Measurements from ENCODE around the gene CDH11.

The CDH11 gene

DNA sequence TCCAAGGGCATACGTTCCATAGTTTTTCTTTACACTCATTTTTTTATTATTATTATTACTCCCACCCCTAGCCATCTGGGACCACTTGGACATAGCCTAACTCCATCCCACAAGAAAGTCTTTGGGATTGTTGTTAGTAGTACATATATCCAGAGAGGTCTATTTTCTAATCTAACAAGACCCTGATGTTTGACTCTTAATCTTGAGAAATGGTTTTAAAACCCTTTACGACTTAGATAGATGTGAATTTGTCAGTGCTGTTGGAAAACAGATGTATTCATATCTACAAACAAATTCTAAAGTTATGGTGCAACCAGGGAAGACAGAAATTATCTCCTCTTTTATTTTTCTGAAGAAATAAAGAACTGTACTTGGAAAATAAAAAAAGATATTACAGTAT lies 197.8 kb downstream of the CDH11 start:
- no peaks in the 10 kb centered on the region for H3K4me1 ChIP-seq (ENCODE audit: insufficient read depth, low read length, poor library complexity, severe bottlenecking)
- H3K36me3 ChIP-seq (ENCODE audit: insufficient read depth, low read length) = no peaks in the 10 kb centered on the region
- H3K27me3 ChIP-seq (ENCODE audit: insufficient read depth, low read length, poor library complexity, severe bottlenecking) = no peaks in the 10 kb centered on the region
- no peak overlapping the region for H3K4me3 ChIP-seq (ENCODE audit: low read length, poor library complexity, severe bottlenecking)
- H2AFZ ChIP-seq (ENCODE audit: low read length) = no peak overlapping the region
- H3F3A ChIP-seq (ENCODE audit: low read depth) = no peaks in the 10 kb centered on the region
- no peaks in the 10 kb centered on the region for H4K20me1 ChIP-seq (ENCODE audit: insufficient read depth, low read length, poor library complexity, severe bottlenecking)
- H3K79me2 ChIP-seq (ENCODE audit: insufficient read depth, low read length) = no peaks in the 10 kb centered on the region
- H3K9me2 ChIP-seq (replicated peaks; ENCODE audit: low read depth, low read length) = no peaks in the 10 kb centered on the region
- no peak overlapping the region for H3K9ac ChIP-seq (ENCODE audit: low read depth, low read length, poor library complexity, severe bottlenecking)
- no peak overlapping the region for H3K4me2 ChIP-seq (ENCODE audit: low read depth, low read length, poor library complexity, severe bottlenecking)
- no peak for TF ChIP-seq EZH2phosphoT487 (IDR thresholded peaks at IDR 0.05; ENCODE audit: borderline replicate concordance)
- TF ChIP-seq, protein P1, sequence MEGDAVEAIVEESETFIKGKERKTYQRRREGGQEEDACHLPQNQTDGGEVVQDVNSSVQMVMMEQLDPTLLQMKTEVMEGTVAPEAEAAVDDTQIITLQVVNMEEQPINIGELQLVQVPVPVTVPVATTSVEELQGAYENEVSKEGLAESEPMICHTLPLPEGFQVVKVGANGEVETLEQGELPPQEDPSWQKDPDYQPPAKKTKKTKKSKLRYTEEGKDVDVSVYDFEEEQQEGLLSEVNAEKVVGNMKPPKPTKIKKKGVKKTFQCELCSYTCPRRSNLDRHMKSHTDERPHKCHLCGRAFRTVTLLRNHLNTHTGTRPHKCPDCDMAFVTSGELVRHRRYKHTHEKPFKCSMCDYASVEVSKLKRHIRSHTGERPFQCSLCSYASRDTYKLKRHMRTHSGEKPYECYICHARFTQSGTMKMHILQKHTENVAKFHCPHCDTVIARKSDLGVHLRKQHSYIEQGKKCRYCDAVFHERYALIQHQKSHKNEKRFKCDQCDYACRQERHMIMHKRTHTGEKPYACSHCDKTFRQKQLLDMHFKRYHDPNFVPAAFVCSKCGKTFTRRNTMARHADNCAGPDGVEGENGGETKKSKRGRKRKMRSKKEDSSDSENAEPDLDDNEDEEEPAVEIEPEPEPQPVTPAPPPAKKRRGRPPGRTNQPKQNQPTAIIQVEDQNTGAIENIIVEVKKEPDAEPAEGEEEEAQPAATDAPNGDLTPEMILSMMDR (conservative IDR thresholded peaks at IDR 0.05; ENCODE audit: low read length) = no peak
- no peaks in the 10 kb centered on the region for H3K9me3 ChIP-seq (ENCODE audit: insufficient read depth, low read depth, low read length)

DNA sequence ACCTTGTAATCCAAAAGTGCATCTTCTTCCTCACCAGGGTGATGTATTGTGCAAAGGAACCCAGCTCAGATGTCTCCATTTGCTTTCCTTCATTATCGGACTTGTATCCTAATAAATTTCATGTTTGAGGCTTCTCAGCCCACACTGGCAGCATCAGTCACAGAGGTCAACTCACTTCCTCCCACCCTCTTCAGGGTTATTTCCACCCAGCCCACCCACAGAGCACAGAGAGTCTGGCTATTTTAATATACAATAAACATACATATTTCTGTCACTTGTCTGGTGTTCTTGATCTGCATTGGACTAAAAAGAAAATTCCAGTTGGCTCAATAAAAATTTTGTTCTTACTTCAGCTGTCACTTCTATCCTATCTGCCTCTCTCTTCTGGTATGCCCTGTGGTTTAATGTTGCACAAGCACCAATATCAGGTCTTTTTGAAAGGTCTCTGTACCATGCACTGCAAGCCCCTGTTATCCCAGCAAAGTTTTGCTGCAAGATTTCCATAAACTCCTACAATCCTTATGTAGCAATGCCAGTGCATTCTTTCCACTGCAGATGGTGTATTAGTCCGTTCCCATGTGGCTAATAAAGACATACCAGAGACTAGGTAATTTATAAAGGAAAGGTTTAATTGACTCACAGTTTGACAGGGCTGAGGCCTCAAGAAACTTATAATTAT lies 201.8 kb downstream of the CDH11 start:
- no peak overlapping the region for H2AFZ ChIP-seq (ENCODE audit: low read length)
- H3K79me2 ChIP-seq (ENCODE audit: insufficient read depth, low read length) = no peaks in the 10 kb centered on the region
- no peak for TF ChIP-seq EZH2phosphoT487 (IDR thresholded peaks at IDR 0.05; ENCODE audit: borderline replicate concordance)
- TF ChIP-seq, protein P1 (conservative IDR thresholded peaks at IDR 0.05; ENCODE audit: low read length) = no peak
- H3K4me1 ChIP-seq (ENCODE audit: insufficient read depth, low read length, poor library complexity, severe bottlenecking) = no peaks in the 10 kb centered on the region
- no peaks in the 10 kb centered on the region for H3K36me3 ChIP-seq (ENCODE audit: insufficient read depth, low read length)
- no peak overlapping the region for H3K4me2 ChIP-seq (ENCODE audit: low read depth, low read length, poor library complexity, severe bottlenecking)
- H3K9me2 ChIP-seq (replicated peaks; ENCODE audit: low read depth, low read length) = no peaks in the 10 kb centered on the region
- H3F3A ChIP-seq (ENCODE audit: low read depth) = no peaks in the 10 kb centered on the region
- no peaks in the 10 kb centered on the region for H3K9me3 ChIP-seq (ENCODE audit: insufficient read depth, low read depth, low read length)
- no peak overlapping the region for H3K4me3 ChIP-seq (ENCODE audit: low read length, poor library complexity, severe bottlenecking)
- no peak overlapping the region for H3K9ac ChIP-seq (ENCODE audit: low read depth, low read length, poor library complexity, severe bottlenecking)
- H3K27me3 ChIP-seq (ENCODE audit: insufficient read depth, low read length, poor library complexity, severe bottlenecking) = no peaks in the 10 kb centered on the region
- no peaks in the 10 kb centered on the region for H4K20me1 ChIP-seq (ENCODE audit: insufficient read depth, low read length, poor library complexity, severe bottlenecking)

DNA sequence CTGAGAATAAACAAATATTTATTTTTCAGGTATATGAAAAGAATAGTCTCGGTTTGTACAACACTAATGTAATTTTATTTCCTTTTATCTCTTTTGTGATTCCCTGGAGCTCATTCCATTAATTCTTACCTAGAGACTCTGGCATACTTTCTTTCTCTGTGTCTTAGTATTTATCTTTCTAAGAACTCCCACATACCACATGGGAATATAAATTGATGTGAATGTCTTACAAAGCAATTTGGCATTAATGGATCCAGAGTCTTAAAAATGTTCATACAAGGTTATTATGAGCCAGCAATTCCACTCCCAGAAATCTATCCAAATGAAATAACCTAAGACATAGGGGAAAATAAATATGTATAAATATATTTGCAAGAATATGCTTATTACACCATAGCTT lies 202.7 kb downstream of the CDH11 start:
- H3K9me3 ChIP-seq (ENCODE audit: insufficient read depth, low read depth, low read length) = no peaks in the 10 kb centered on the region
- H3K9ac ChIP-seq (ENCODE audit: low read depth, low read length, poor library complexity, severe bottlenecking) = no peak overlapping the region
- TF ChIP-seq EZH2phosphoT487 (IDR thresholded peaks at IDR 0.05; ENCODE audit: borderline replicate concordance) = no peak
- TF ChIP-seq, protein P1 (conservative IDR thresholded peaks at IDR 0.05; ENCODE audit: low read length) = no peak
- no peaks in the 10 kb centered on the region for H3F3A ChIP-seq (ENCODE audit: low read depth)
- no peaks in the 10 kb centered on the region for H3K79me2 ChIP-seq (ENCODE audit: insufficient read depth, low read length)
- H2AFZ ChIP-seq (ENCODE audit: low read length) = no peak overlapping the region
- no peaks in the 10 kb centered on the region for H3K36me3 ChIP-seq (ENCODE audit: insufficient read depth, low read length)
- H3K27me3 ChIP-seq (ENCODE audit: insufficient read depth, low read length, poor library complexity, severe bottlenecking) = no peaks in the 10 kb centered on the region
- no peaks in the 10 kb centered on the region for H4K20me1 ChIP-seq (ENCODE audit: insufficient read depth, low read length, poor library complexity, severe bottlenecking)
- no peak overlapping the region for H3K4me2 ChIP-seq (ENCODE audit: low read depth, low read length, poor library complexity, severe bottlenecking)
- no peaks in the 10 kb centered on the region for H3K4me1 ChIP-seq (ENCODE audit: insufficient read depth, low read length, poor library complexity, severe bottlenecking)
- no peaks in the 10 kb centered on the region for H3K9me2 ChIP-seq (replicated peaks; ENCODE audit: low read depth, low read length)
- H3K4me3 ChIP-seq (ENCODE audit: low read length, poor library complexity, severe bottlenecking) = no peak overlapping the region

All from Loucy (cell line).